ENCODE measurements around the gene ZC3H12D. TPM values are rescaled to one million over a fixed set of nuclear protein-coding genes. Genes with fewer than 3 reads are reported as not detected.
"Not testable (repeated sequence)": the region's sequence is repeated elsewhere in the genome, so short reads cannot be mapped to it uniquely, and the experiment has no call there.

The ZC3H12D gene
- total and polyA plus RNA-seq, 2 of the 8 experiments (the other 6 are each of a cell fraction or from before 2014, with no cell fraction given), result 0.05 to 0.07 TPM

DNA sequence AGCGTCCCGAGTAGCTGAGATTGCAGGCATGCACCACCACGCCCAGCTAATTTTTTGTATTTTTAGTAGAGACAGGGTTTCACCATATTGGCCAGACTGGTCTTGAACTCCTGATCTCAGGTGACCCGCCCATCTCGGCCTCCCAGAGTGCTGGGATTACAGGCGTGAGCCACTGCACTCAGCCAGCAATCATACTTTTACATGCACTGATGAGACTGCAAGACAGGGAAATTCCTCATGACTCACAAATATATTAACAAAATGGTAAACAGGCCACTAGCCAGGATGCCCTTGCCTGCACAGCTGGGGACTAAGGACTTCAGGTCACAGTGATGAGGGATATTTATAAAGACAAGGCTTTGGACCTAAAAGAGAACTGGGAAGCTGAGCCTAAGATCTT is 11.8 kb upstream of the ZC3H12D start:
- H3K9ac ChIP-seq (replicated peaks in 1 of 4; ENCODE audit: extremely low read depth in 1 of 4, low read depth in 3 of 4, low read length in 3 of 4); H3K4me2 ChIP-seq (ENCODE audit: insufficient read depth in 1 of 2, low read depth in 2 of 2, low read length in 2 of 2); H2BK15ac ChIP-seq (ENCODE audit: low read length); H4K20me1 ChIP-seq (replicated peaks in 1 of 2; ENCODE audit: control insufficient read depth in 1 of 2, insufficient read depth in 2 of 2, low read length in 2 of 2); H3K27me3 ChIP-seq (replicated peaks in 1 of 4; ENCODE audit: control insufficient read depth in 3 of 4, extremely low read depth in 1 of 4, insufficient read depth in 3 of 4, low read length in 3 of 4); H2AK5ac ChIP-seq (ENCODE audit: low read depth, low read length); H3K56ac ChIP-seq (replicated peaks; ENCODE audit: insufficient read length, low read depth, low read length); H2BK20ac ChIP-seq (ENCODE audit: low read length); H2AFZ ChIP-seq (ENCODE audit: low read length); H4K91ac ChIP-seq (replicated peaks; ENCODE audit: insufficient read length, low read length); H3K79me2 ChIP-seq (ENCODE audit: control insufficient read depth in 1 of 2, insufficient read depth in 2 of 2, low read length in 2 of 2); H3K23me2 ChIP-seq (ENCODE audit: low read depth, low read length); H3K18ac ChIP-seq (ENCODE audit: extremely low read depth, low read length); FAIRE-seq; H3K4me1 ChIP-seq (replicated peaks in 1 of 4; ENCODE audit: control insufficient read depth in 3 of 4, insufficient read depth in 4 of 4, low read length in 3 of 4); H2BK120ac ChIP-seq (replicated peaks; ENCODE audit: low read depth, low read length); H4K8ac ChIP-seq (ENCODE audit: extremely low read depth, insufficient read depth, low read length); H3K27ac ChIP-seq (ENCODE audit: low read depth, low read length); H3K23ac ChIP-seq (ENCODE audit: insufficient read length); H4K5ac ChIP-seq (ENCODE audit: insufficient read length, low read depth, low read length); H3K4me3 ChIP-seq (ENCODE audit: extremely low read depth in 1 of 4, insufficient read depth in 2 of 4, low read depth in 3 of 4, low read length in 4 of 4); H3K9me3 ChIP-seq (ENCODE audit: insufficient read depth in 2 of 2, low read depth in 1 of 2, low read length in 1 of 2); H3K14ac ChIP-seq (ENCODE audit: insufficient read length); DNase-seq (ENCODE audit: low read depth in 1 of 2, low spot score in 2 of 2); H3K79me1 ChIP-seq (ENCODE audit: low read depth, low read length); H3K4ac ChIP-seq (replicated peaks; ENCODE audit: insufficient read length, low read depth, low read length); H3K36me3 ChIP-seq (ENCODE audit: control insufficient read depth in 2 of 4, insufficient read depth in 4 of 4, low read length in 3 of 4); H2BK5ac ChIP-seq (ENCODE audit: low read depth, low read length); H2BK12ac ChIP-seq (ENCODE audit: low read depth, low read length): not testable (repeated sequence)
- ChIA-PET POLR2A (ENCODE audit: partially characterized antibody) (interaction anchor here (1.3 kb wide), 1 partner anchor 10 kb away, joined by 3 read pairs; no protein-coding TSS in a partner anchor), CTCF (ENCODE audit: partially characterized antibody) (interaction anchor here (1.0 kb wide), 1 partner anchor 8 kb away, joined by 3 read pairs; no protein-coding TSS in a partner anchor)
- WGBS, 2 experiments (ENCODE audit: extremely low coverage in 1 of 2, insufficient coverage in 1 of 2, insufficient read length in 1 of 2, insufficient replicate concordance in 2 of 2, low coverage in 1 of 2, low lambda C conversion rate in 2 of 2, missing lambda C conversion rate in 1 of 2), result 90% methylated on average over 6 of the region's 6 CpGs; no CpG with 5 or more reads in 1 of the 2 experiments

- H2AFZ ChIP-seq (ENCODE audit: low read length); H3K23me2 ChIP-seq (ENCODE audit: low read depth, low read length); H3K79me1 ChIP-seq (ENCODE audit: low read depth, low read length); POLR2A ChIA-PET (ENCODE audit: partially characterized antibody); H4K8ac ChIP-seq (ENCODE audit: extremely low read depth, insufficient read depth, low read length); H3K27me3 ChIP-seq (replicated peaks in 1 of 4; ENCODE audit: control insufficient read depth in 3 of 4, extremely low read depth in 1 of 4, insufficient read depth in 3 of 4, low read length in 3 of 4); H3K56ac ChIP-seq (replicated peaks; ENCODE audit: insufficient read length, low read depth, low read length); H3K36me3 ChIP-seq (ENCODE audit: control insufficient read depth in 2 of 4, insufficient read depth in 4 of 4, low read length in 3 of 4); H3K9ac ChIP-seq (replicated peaks in 1 of 4; ENCODE audit: extremely low read depth in 1 of 4, low read depth in 3 of 4, low read length in 3 of 4); FAIRE-seq; H3K9me3 ChIP-seq (ENCODE audit: insufficient read depth in 2 of 2, low read depth in 1 of 2, low read length in 1 of 2); H4K5ac ChIP-seq (ENCODE audit: insufficient read length, low read depth, low read length); H3K18ac ChIP-seq (ENCODE audit: extremely low read depth, low read length); H2BK120ac ChIP-seq (replicated peaks; ENCODE audit: low read depth, low read length); H3K4ac ChIP-seq (replicated peaks; ENCODE audit: insufficient read length, low read depth, low read length); H2BK20ac ChIP-seq (ENCODE audit: low read length); H3K27ac ChIP-seq (ENCODE audit: low read depth, low read length); DNase-seq (ENCODE audit: low read depth in 1 of 2, low spot score in 2 of 2); H4K91ac ChIP-seq (replicated peaks; ENCODE audit: insufficient read length, low read length); H2BK12ac ChIP-seq (ENCODE audit: low read depth, low read length); H2BK15ac ChIP-seq (ENCODE audit: low read length); H3K23ac ChIP-seq (ENCODE audit: insufficient read length); H3K4me1 ChIP-seq (replicated peaks in 1 of 4; ENCODE audit: control insufficient read depth in 3 of 4, insufficient read depth in 4 of 4, low read length in 3 of 4); H4K20me1 ChIP-seq (replicated peaks in 1 of 2; ENCODE audit: control insufficient read depth in 1 of 2, insufficient read depth in 2 of 2, low read length in 2 of 2); H2AK5ac ChIP-seq (ENCODE audit: low read depth, low read length); H3K79me2 ChIP-seq (ENCODE audit: control insufficient read depth in 1 of 2, insufficient read depth in 2 of 2, low read length in 2 of 2); H3K14ac ChIP-seq (ENCODE audit: insufficient read length); H3K4me3 ChIP-seq (ENCODE audit: extremely low read depth in 1 of 4, insufficient read depth in 2 of 4, low read depth in 3 of 4, low read length in 4 of 4); H2BK5ac ChIP-seq (ENCODE audit: low read depth, low read length); H3K4me2 ChIP-seq (ENCODE audit: insufficient read depth in 1 of 2, low read depth in 2 of 2, low read length in 2 of 2): not testable (repeated sequence)
- CTCF ChIA-PET (ENCODE audit: partially characterized antibody), result interaction anchor here (0.6 to 0.9 kb wide), 3 partner anchors 12 to 453 kb away, joined by 3 to 11 read pairs (median 5); no protein-coding TSS in a partner anchor
- 96% methylated on average over 11 of the region's 11 CpGs; no CpG with 5 or more reads in 1 of the 2 experiments for WGBS, 2 experiments (ENCODE audit: extremely low coverage in 1 of 2, insufficient coverage in 1 of 2, insufficient read length in 1 of 2, insufficient replicate concordance in 2 of 2, low coverage in 1 of 2, low lambda C conversion rate in 2 of 2, missing lambda C conversion rate in 1 of 2)
Measured at GRCh38 chr6:149495349-149496016, 10.7 kb upstream of the ZC3H12D start.
